Neural progenitor cell (in vitro differentiated cells): ENCODE results near the gene AP1AR. TPM values are rescaled to one million over a fixed set of nuclear protein-coding genes. Genes with fewer than 3 reads are reported as not detected.

Experiments used
- DNase-seq: peaks from one replicate; pipeline ENCODE4 v3.0.0-alpha.2; 2016; ENCODE audit warnings: low spot score
- H2AFZ ChIP-seq: fragments of 200-600 bp; sonication (generic); replicated peaks from 2 replicates; pipeline ENCODE4 v1.6.1; 2016; ENCODE audit warnings: antibody characterized with exemption
- H3F3A ChIP-seq: fragments of 200-600 bp; sonication (generic); 2 replicates; pipeline ENCODE4 v1.6.1; 2016; ENCODE audit warnings: antibody characterized with exemption, low read depth
- H3K27ac ChIP-seq: fragments of 200-600 bp; sonication (generic); 2 replicates; pipeline ENCODE4 v1.5.1; 2016; ENCODE audit warnings: mild to moderate bottlenecking
- H3K27me3 ChIP-seq: fragments of 200-600 bp; sonication (generic); 2 replicates; pipeline ENCODE4 v1.6.1; 2016; ENCODE audit warnings: mild to moderate bottlenecking, moderate library complexity
- H3K36me3 ChIP-seq: fragments of 200-600 bp; sonication (generic); 2 replicates; pipeline ENCODE4 v1.5.1; 2016
- H3K4me1 ChIP-seq: fragments of 200-600 bp; sonication (generic); 2 replicates; pipeline ENCODE4 v1.6.1; 2016; ENCODE audit warnings: mixed run types
- H3K4me2 ChIP-seq: fragments of 200-600 bp; sonication (generic); 2 replicates; pipeline ENCODE4 v1.6.1; 2016
- H3K4me3 ChIP-seq: fragments of 200-600 bp; sonication (generic); 2 replicates; pipeline ENCODE4 v1.5.1; 2016
- H3K79me2 ChIP-seq: fragments of 200-600 bp; sonication (generic); 2 replicates; pipeline ENCODE4 v1.6.1; 2016; ENCODE audit warnings: low read depth
- H3K9ac ChIP-seq: fragments of 200-600 bp; sonication (generic); 2 replicates; pipeline ENCODE4 v1.6.1; 2016
- H3K9me3 ChIP-seq: fragments of 200-600 bp; sonication (generic); 2 replicates; pipeline ENCODE4 v1.5.1; 2016; ENCODE audit warnings: low read depth
- H4K20me1 ChIP-seq: fragments of 200-600 bp; sonication (generic); 2 replicates; pipeline ENCODE4 v1.6.1; 2016; ENCODE audit warnings: low read depth
- H3K27ac Mint-ChIP-seq: 3 replicates; pipeline ENCODE4 v1.8.0; 2021; ENCODE audit warnings: mixed read lengths
- H3K27me3 Mint-ChIP-seq: 2 replicates; pipeline ENCODE4 v1.8.0; 2022; ENCODE audit warnings: low read depth, mild to moderate bottlenecking, inconsistent platforms, moderate library complexity, mixed read lengths; ENCODE audit not compliant: insufficient read depth
- H3K36me3 Mint-ChIP-seq: 3 replicates; pipeline ENCODE4 v1.8.0; 2021; ENCODE audit warnings: mixed read lengths
- H3K4me1 Mint-ChIP-seq: 3 replicates; pipeline ENCODE4 v1.8.0; 2021; ENCODE audit warnings: mixed read lengths
- H3K4me3 Mint-ChIP-seq: 3 replicates; pipeline ENCODE4 v1.8.0; 2021; ENCODE audit warnings: mild to moderate bottlenecking, moderate library complexity, mixed read lengths
- H3K9me3 Mint-ChIP-seq: 3 replicates; pipeline ENCODE4 v1.8.0; 2020; ENCODE audit warnings: mixed read lengths
- CTCF ChIP-seq: fragments of 200-600 bp; sonication (generic); IDR thresholded peaks from 2 replicates; pipeline ENCODE4 v1.5.1; 2017; ENCODE audit warnings: antibody characterized with exemption, mild to moderate bottlenecking
- EZH2 ChIP-seq: fragments of 200-600 bp; sonication (generic); IDR thresholded peaks from 2 replicates; pipeline ENCODE4 v1.6.1; 2017; ENCODE audit warnings: antibody characterized with exemption, mild to moderate bottlenecking, moderate library complexity
- EZH2phosphoT487 ChIP-seq: fragments of 200-600 bp; sonication (generic); IDR thresholded peaks from 2 replicates; pipeline ENCODE4 v1.6.1; 2017; ENCODE audit warnings: antibody characterized with exemption
- total RNA-seq: library from RNA; depleted of rRNA; stranded (reverse); fragments of >200 nt; gene quantifications from 2 replicates; pipeline ENCODE4 v1.2.3, GENCODE V29; 2015; ENCODE audit warnings: low replicate concordance

AP1AR gene
- total RNA-seq, 1 donor from 2014 or later = 41.9 TPM

DNA sequence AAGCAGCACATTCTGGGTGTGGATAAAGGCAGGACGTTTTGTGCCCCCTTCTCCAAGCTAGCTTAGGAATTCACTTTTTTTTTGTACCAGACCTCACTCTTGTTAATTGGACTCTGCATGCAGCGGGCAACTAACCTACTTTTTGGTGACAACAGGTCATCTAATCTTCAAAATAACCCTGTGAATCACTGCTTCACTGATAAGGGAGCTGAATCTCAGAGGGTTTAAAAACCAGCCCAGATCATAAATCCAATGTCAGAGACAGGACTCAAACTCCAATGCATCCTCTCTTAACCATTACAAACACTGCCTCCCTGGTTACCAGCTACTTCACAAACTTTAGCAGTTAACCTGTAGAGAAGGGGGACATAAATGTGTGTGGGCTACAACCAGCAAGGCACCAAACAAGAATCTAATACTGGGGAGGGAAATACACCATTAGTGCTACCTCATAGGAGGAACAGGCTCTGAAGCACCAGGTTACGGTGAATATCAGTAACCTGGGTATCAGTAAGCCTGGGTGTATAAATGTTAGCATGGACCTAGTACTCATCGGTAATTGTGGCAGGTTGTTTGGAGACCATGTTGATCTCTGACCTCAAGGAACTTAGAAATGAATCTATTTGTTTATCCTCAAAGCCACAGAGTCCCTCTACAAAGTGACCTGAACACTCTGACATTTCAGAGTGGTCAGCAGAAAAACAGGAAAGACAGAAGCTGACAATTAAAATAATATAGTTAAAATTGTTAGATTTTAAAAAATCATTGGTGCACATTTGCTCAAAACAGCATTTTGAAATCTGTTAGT is 51.5 kb downstream of the AP1AR start:
- no peaks in the 10 kb centered on the region for H3K9me3 ChIP-seq
- no peak for DNase-seq
- peaks cover 14% of the 10 kb centered on the region for H3F3A ChIP-seq
- H3K27ac ChIP-seq = no peak overlapping the region
- peaks cover 8% of the 10 kb centered on the region for H3K36me3 Mint-ChIP-seq
- no peaks in the 10 kb centered on the region for H4K20me1 ChIP-seq
- no peak overlapping the region for H3K4me2 ChIP-seq
- no peak overlapping the region for H3K9ac ChIP-seq
- TF ChIP-seq EZH2 = no peak
- no peak for TF ChIP-seq CTCF
- TF ChIP-seq EZH2phosphoT487 = no peak
- H3K36me3 ChIP-seq = no peaks in the 10 kb centered on the region
- H3K4me1 ChIP-seq = peaks cover 11% of the 10 kb centered on the region
- peaks cover 3% of the 10 kb centered on the region for H3K27me3 Mint-ChIP-seq
- H3K9me3 Mint-ChIP-seq = peaks cover 8% of the 10 kb centered on the region
- no peak overlapping the region for H2AFZ ChIP-seq
- no peak overlapping the region for H3K4me3 Mint-ChIP-seq
- no peaks in the 10 kb centered on the region for H3K79me2 ChIP-seq
- H3K4me3 ChIP-seq = no peak overlapping the region
- peaks cover 11% of the 10 kb centered on the region for H3K4me1 Mint-ChIP-seq
- peaks cover 37% of the 10 kb centered on the region for H3K27me3 ChIP-seq
- H3K27ac Mint-ChIP-seq = no peak overlapping the region

DNA sequence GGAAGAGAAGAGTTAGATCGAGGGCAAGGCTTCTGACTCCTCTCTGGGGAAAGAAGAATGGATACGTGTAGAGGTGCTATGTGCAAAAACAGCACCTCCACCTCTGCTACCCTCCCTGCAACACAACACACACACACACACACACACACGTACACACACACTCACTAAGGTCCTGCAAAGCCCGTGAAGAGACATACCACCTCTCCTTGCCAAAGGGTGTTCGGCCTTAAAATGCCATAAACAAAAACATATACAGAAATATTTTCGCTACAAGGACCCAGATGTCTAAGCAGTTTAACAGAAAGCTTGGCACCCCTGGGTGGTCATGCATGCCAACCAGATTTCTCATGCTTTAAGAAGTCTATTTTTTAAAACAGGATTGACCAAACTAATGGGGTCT is 52.6 kb downstream of the AP1AR start:
- Mint-ChIP-seq H3K4me1 (peaks cover 11% of the 10 kb centered on the region), H3K9me3 (peaks cover 8% of the 10 kb centered on the region), H3K36me3 (peaks cover 8% of the 10 kb centered on the region), H3K27ac (no peak overlapping the region), H3K4me3 (peak overlapping the region; percentile 92), H3K27me3 (peaks cover 3% of the 10 kb centered on the region)
- TF ChIP-seq EZH2 (no peak), CTCF (no peak), EZH2phosphoT487 (no peak)
- Histone ChIP-seq H3K36me3 (no peaks in the 10 kb centered on the region), H3F3A (peaks cover 17% of the 10 kb centered on the region), H3K27ac (no peak overlapping the region), H3K79me2 (no peaks in the 10 kb centered on the region), H3K9me3 (no peaks in the 10 kb centered on the region), H4K20me1 (no peaks in the 10 kb centered on the region), H2AFZ (no peak overlapping the region), H3K27me3 (peaks cover 37% of the 10 kb centered on the region), H3K4me2 (peak overlapping the region; percentile 98), H3K4me1 (peaks cover 11% of the 10 kb centered on the region), H3K9ac (no peak overlapping the region), H3K4me3 (peak overlapping the region; percentile 78)
- DNase-seq = no peak

DNA sequence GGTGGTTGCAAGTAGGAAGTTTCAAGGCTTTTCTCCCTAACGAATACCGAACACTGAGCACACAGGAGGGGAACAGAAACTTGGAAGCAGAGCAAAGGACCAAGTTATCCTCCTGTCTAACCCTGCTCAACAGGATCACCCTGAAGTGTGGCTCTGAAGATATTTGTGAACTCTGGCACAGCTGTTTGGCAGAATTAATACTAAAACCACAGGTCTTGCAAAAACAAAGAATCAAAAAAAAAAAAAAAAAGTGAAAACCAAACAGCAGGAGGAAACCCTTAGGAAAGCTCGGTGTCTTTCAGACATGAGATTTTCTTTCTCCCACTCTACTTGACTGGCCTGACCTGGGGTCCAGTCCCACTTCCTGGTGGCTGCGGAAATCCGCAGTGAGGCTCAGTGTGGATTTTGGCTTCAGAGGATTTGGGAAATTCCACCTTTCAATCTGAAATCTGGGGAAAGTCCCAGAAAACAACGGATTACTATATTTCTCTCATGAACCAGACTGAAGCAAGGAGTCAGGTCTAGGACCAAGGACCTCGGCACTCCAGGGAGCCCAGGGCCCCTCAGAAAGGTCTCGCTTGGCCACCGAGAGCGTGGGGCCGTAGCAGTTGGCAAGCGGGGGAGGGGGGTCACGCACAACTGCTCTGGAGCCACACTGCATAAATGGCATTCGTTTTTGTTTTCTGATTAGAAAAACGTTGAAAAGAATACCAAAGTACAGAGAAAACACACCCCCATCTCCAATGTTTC is 53.2 kb downstream of the AP1AR start:
- peaks cover 3% of the 10 kb centered on the region for H3K27me3 Mint-ChIP-seq
- Histone ChIP-seq H3K27ac (no peak overlapping the region), H3K9me3 (no peaks in the 10 kb centered on the region), H2AFZ (peak overlapping the region; percentile 99), H3K9ac (no peak overlapping the region), H3K4me2 (peak overlapping the region; percentile 98), H4K20me1 (no peaks in the 10 kb centered on the region), H3K4me3 (peak overlapping the region; percentile 78), H3K27me3 (peaks cover 37% of the 10 kb centered on the region), H3K4me1 (peaks cover 11% of the 10 kb centered on the region), H3F3A (peaks cover 17% of the 10 kb centered on the region), H3K36me3 (no peaks in the 10 kb centered on the region), H3K79me2 (no peaks in the 10 kb centered on the region)
- TF ChIP-seq CTCF = no peak
- no peak for TF ChIP-seq EZH2phosphoT487
- TF ChIP-seq EZH2 = no peak
- no peak overlapping the region for H3K27ac Mint-ChIP-seq
- DNase-seq = no peak
- peak overlapping the region; percentile 92 for H3K4me3 Mint-ChIP-seq
- peaks cover 11% of the 10 kb centered on the region for H3K4me1 Mint-ChIP-seq
- peaks cover 8% of the 10 kb centered on the region for H3K36me3 Mint-ChIP-seq
- peaks cover 8% of the 10 kb centered on the region for H3K9me3 Mint-ChIP-seq
